Epidermal melanocyte (primary cell): ENCODE data around the gene RRP36.
"Not testable (repeated sequence)": the region's sequence is repeated elsewhere in the genome, so short reads cannot be mapped to it uniquely, and the experiment has no call there.

Experiments
- DNase-seq: peaks from one replicate; pipeline ENCODE4 v3.0.0; 2011; ENCODE audit warnings: low spot score; ENCODE audit not compliant: insufficient read length

Gene RRP36

GRCh38 chr6:43021270-43022047, at the start of gene RRP36:
TSS of gene RRP36 (plus strand) at chr6:43021623. CDS start at chr6:43021655, 32 bp downstream.
- DNase-seq, result peak; percentile 88

- DNase-seq, result no peak
These were observed 49.6 kb upstream of the RRP36 start for GRCh38 chr6:42971746-42972327.

- no peak for DNase-seq
These were observed 47.5 kb upstream of the RRP36 start for GRCh38 chr6:42973926-42974325.

- DNase-seq, result no peak
These were observed 46.4 kb upstream of the RRP36 start for GRCh38 chr6:42974919-42975505.

- no peak for DNase-seq
These were observed 43.0 kb upstream of the RRP36 start for GRCh38 chr6:42978487-42978838.

GRCh38 chr6:42978839-42979522, 42.4 kb upstream of the RRP36 start, which contains the start of gene PEX6:
TSS of gene PEX6 (minus strand) at chr6:42979181. CDS start at chr6:42979150, 31 bp downstream.
- DNase-seq, result peak; percentile 82

GRCh38 chr6:42979523-42980177, 41.8 kb upstream of the RRP36 start:
- no peak for DNase-seq

GRCh38 chr6:42981836-42982235, 39.6 kb upstream of the RRP36 start:
- no peak for DNase-seq

- DNase-seq, result peak; percentile 98
These were observed 37.2 kb upstream of the RRP36 start, which contains the start of gene PPP2R5D for GRCh38 chr6:42984001-42984923. TSS of gene PPP2R5D (plus strand) at chr6:42984570. CDS start at chr6:42984678, 108 bp downstream.

GRCh38 chr6:42984924-42985475, 36.4 kb upstream of the RRP36 start:
- DNase-seq, result no peak

- DNase-seq, result no peak
These were observed 33.6 kb upstream of the RRP36 start for GRCh38 chr6:42987533-42988451.

- DNase-seq, result no peak
These were observed 32.9 kb upstream of the RRP36 start for GRCh38 chr6:42988486-42989020.

- DNase-seq, result no peak
These were observed 31.5 kb upstream of the RRP36 start for GRCh38 chr6:42989923-42990322.

GRCh38 chr6:42993445-42993844, 28.0 kb upstream of the RRP36 start:
- DNase-seq, result no peak

- DNase-seq, result no peak
These were observed 24.9 kb upstream of the RRP36 start for GRCh38 chr6:42996513-42996912.

- not testable (repeated sequence) for DNase-seq
These were observed 23.2 kb upstream of the RRP36 start for GRCh38 chr6:42998205-42998604.

- no peak for DNase-seq
These were observed 19.6 kb upstream of the RRP36 start for GRCh38 chr6:43001843-43002242.

GRCh38 chr6:43005844-43006243, 15.6 kb upstream of the RRP36 start:
- no peak for DNase-seq

- DNase-seq, result no peak
These were observed 15.2 kb upstream of the RRP36 start for GRCh38 chr6:43006251-43006650.
